Activated T-helper 1 cell treated with anti-CD3 and anti-CD28 coated beads, Interleukin-2, amount 50 U/mL, for 16 hours (primary cell): ENCODE measurements around the gene TFEB.

Source experiments
- DNase-seq, 2 donors: peaks; one replicate each; pipeline ENCODE4 v3.0.0-alpha.2; 2020; ENCODE audit warnings: low read depth in 1 of 2, low spot score in 1 of 2

The TFEB gene

DNA sequence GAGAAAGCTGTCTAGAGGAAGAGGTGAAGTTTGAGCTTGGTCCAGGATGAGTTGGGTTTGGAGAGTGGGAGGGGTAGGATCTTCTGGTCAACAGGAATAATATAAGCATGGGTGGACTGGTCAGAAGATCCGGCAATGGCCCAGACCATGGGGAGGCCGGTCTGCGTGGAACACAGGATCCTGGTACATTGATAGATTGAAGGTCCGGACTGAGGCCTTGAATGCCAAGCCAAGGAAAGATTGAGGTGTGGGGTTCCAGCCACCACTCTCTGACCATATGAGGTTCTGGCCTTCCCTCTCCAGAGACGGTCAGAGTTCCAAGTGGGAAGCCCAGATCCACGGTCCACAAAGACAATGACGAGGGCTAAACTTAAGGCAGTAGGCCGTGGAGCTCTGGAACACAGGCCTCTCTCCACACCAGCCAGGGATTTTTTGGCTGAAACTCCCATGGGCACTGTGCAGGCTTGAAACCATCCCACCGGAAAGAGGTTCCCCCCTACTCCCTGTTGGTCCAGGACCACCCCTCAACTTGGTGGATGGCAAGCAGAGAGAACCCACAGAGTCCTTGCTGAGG is 94.0 kb downstream of the TFEB start:
- no peak for DNase-seq

GRCh38 chr6:41640426-41640825 is 95.0 kb downstream of the TFEB start:
- no peak for DNase-seq

- DNase-seq, result no peak
These were observed 95.5 kb downstream of the TFEB start for GRCh38 chr6:41639809-41640371.

DNA sequence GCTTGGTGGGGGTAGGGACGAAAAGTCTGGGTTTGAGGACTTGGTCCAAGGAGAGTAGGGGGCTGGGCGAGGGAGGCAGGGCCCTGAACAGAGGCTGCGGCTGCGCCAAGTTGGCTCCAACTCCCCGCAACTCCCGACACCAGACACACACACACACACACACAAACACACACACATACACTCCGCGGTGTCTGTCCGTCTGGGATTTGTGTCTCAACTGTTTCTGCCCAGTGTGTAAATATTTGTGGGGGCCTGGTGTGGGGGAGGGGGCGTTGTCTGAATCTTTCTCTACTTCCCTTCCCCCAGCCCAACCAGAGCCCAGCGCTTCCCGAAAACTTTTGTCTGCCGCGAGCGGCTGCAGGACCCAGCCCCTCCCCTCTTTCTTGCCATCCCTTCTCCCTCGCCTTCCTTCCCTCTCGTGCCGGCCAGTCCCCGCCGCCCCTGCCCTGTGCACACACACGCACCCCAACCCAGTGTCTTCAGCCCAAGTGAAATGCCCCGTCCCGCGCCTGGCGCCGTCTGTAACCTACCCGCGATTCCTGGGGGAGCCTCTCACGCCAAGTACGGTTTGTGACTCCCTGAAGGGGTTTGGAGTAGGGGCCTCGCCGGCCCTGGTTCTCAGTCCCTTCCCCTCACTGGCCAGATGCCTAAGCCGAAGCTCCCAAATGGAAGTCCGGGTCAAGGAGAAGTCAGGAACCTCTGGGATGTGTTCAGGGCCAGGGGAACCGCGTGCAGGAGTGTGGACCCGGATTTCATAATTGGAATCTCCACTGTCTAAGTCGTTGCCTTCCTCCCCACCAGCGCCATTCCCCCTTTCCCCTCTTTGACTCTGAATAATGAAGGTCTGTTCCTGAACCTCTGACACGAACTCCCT is 96.2 kb downstream of the TFEB start:
- no peak for DNase-seq

DNA sequence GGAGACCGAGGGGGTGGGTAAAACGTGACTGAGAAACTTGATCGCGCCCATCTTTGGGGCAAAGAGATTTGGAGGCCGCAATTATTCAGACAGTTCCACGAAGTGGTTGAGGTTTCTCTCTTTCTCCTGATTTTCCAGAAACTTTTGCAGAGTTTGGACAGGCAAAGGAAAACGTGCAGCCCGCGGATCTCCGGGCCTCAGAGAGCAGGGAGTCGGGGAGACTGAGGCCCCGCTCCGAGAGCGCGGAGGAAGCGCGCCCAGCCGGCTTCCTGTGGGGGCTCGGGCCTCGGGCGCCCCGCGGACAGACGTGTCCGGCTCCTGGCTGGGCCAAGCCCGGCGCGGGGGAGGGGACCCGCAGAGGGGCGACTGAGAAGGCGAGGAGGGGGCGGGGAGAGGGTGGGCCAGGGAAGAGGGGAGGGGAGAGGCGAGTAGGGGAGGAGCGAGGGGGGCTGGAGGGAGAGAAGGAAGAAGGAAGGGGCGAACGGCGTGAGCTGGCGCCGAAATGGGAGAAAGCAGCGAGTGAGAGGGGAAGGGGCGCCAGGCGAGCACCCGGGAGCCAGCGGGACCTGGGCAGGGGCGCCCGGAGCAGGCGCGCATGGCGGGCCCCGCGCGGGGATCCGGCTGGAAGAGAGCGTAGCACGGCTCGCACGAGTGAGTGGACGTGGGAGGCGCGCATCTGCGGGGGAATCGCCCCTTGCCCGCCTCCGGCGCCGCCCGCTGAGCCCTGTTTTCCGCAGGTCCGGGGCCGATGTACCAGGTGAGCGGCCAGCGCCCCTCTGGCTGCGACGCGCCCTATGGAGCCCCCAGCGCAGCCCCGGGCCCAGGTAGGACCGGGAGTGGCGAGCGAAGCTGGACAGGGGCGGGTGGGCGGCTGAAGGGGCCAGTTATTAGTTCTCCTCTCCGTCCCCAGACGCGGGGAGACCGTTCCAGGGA is 97.1 kb downstream of the TFEB start, which contains the start of gene MDFI:
Gene MDFI, plus strand, starts transcription at position 467 of the 933 bp plus-strand sequence. Its CDS starts 282 bp downstream, at position 749.
- no peak for DNase-seq

DNA sequence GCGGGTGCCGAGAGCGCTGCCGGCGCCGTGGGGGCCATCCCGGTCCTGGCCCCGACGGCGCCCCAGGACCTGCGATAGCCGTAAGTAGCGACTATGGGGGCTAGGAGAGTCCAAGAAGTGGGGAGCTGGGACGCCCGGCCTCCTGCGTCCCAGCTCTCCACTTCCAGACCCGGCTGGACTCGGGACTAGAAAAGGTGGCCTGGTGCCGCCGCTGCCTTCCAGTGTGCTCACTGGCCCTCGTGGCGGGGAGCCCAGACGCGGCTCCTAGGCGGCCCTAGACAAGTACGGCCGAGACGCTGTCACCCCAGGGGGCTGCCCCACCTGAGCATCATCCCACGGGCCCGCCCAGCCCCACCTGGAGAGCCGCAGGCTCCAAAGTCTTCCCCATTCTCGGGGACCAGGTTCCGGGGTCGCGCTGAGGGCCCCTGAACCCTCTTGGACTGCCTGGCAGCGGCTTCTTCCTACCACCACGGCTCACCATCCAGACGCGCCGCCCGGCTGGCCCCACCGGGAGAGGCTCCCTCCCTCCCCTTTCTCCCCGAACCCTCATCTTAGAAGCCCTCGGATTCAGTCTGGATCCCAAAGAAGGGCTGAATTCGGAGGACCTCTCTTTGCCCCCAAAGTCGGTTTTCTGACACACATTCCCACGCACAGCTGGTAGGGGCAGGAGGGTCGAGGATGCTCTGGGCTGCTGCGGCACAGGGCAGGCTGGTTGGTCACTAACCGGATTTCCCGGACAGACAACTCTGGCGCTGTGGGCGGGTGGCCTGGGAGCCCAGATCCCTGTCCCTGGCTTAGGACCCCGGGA is 98.0 kb downstream of the TFEB start:
- DNase-seq, result no peak

- DNase-seq, result no peak
These were observed 98.6 kb downstream of the TFEB start for GRCh38 chr6:41636833-41637193.

DNA sequence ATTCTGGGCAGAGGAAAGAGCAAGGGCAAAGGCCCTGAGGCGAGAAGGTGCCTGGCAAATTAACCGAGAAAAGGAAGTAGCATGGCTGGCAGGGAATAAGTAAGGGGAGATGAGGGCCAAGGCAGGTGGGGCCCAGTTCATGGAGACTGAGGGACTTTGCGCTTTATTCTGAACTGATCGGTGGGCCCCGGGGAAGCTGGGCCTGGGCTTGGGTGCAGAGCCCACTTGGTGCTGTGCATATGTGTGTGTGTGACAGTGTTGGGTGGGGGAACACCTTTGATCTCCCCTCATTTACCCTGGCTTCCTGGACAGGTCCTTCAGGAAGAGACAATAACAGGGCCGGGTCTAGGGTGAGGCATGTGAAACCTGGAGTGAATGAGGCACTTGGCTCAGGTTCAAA is 100.0 kb downstream of the TFEB start:
- DNase-seq, result no peak

DNA sequence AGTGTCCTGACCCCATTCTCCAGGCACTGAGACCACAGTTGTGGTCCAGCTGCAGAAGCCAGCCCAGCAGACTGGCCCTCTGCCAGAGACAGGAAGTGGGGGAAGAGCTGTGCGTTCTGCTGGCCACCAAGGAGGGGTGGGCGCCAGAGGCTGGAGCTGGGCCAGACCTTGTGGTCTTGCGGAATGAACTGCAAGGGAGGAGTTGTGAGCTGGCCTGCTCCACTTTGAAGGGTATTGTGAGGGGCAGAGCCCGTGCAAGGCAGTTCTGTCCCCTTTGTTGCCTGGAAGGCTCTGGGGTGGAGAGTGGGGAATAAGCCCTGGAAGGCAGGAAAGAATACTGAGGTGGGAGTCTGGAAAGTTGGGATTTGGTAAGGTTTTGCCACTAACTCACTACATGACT is 100.8 kb downstream of the TFEB start:
- no peak for DNase-seq
